GM19455 (cell line): ENCODE results near the gene RBM33.
A peak's percentile ranks its signal among the peaks of the same experiment; 100 is the strongest.

Experiments used
- ATAC-seq: cut with Tn5 transposase; IDR thresholded peaks from one replicate; pipeline ENCODE4 v1.9.1; 2021; ENCODE audit not compliant: unreplicated experiment

Gene RBM33

GRCh38 chr7:155722118-155722517, 77.7 kb downstream of the RBM33 start:
- peak; percentile 48 for ATAC-seq

GRCh38 chr7:155722936-155723335, 78.5 kb downstream of the RBM33 start:
- ATAC-seq = no peak

GRCh38 chr7:155724327-155725005, 80.0 kb downstream of the RBM33 start:
- peak; percentile 41 for ATAC-seq

- ATAC-seq = no peak
Measured at GRCh38 chr7:155725006-155725355, 80.5 kb downstream of the RBM33 start.

GRCh38 chr7:155727616-155728015, 83.2 kb downstream of the RBM33 start:
- no peak for ATAC-seq

GRCh38 chr7:155728116-155728515, 83.7 kb downstream of the RBM33 start:
- ATAC-seq = no peak

GRCh38 chr7:155729847-155730246, 85.4 kb downstream of the RBM33 start:
- ATAC-seq = no peak

- ATAC-seq = no peak
Measured at GRCh38 chr7:155731380-155731779, 86.9 kb downstream of the RBM33 start.

- ATAC-seq = no peak
Measured at GRCh38 chr7:155731871-155732270, 87.4 kb downstream of the RBM33 start.

- no peak for ATAC-seq
Measured at GRCh38 chr7:155732286-155732685, 87.8 kb downstream of the RBM33 start.

GRCh38 chr7:155733582-155734444, 89.4 kb downstream of the RBM33 start:
- ATAC-seq = no peak

GRCh38 chr7:155734445-155734809, 90.0 kb downstream of the RBM33 start:
- ATAC-seq = no peak

- ATAC-seq = no peak
Measured at GRCh38 chr7:155735442-155736115, 91.1 kb downstream of the RBM33 start.

GRCh38 chr7:155737590-155737989, 93.1 kb downstream of the RBM33 start:
- ATAC-seq = no peak

GRCh38 chr7:155738104-155738503, 93.6 kb downstream of the RBM33 start:
- no peak for ATAC-seq

GRCh38 chr7:155738652-155739537, 94.4 kb downstream of the RBM33 start:
- no peak for ATAC-seq

- no peak for ATAC-seq
Measured at GRCh38 chr7:155739538-155740143, 95.2 kb downstream of the RBM33 start.

- no peak for ATAC-seq
Measured at GRCh38 chr7:155741082-155741481, 96.6 kb downstream of the RBM33 start.

- ATAC-seq = no peak
Measured at GRCh38 chr7:155741805-155742204, 97.3 kb downstream of the RBM33 start.

- no peak for ATAC-seq
Measured at GRCh38 chr7:155743177-155743576, 98.7 kb downstream of the RBM33 start.
